Ovary (tissue), 3 donors: ENCODE data around the gene NPAS3.

Experiments
- EP300 ChIP-seq: sonication (generic); formaldehyde crosslinking; IDR thresholded peaks from one replicate; pipeline ENCODE4 v1.6.1; 2017; ENCODE audit warnings: antibody characterized with exemption
- TF ChIP-seq, protein P1 (sequence below), 3 donors: fragments of 450-650 bp in 2 of 3; fragments of 200-600 bp in 1 of 3; IDR thresholded peaks; one replicate each; pipeline versions ENCODE4 v1.5.1 to v1.8.0; 2016 to 2022; ENCODE audit warnings: antibody characterized with exemption in 3 of 3, mild to moderate bottlenecking in 1 of 3
- donor health status: DM: no; HTN: no; CAD: no.

DNA sequence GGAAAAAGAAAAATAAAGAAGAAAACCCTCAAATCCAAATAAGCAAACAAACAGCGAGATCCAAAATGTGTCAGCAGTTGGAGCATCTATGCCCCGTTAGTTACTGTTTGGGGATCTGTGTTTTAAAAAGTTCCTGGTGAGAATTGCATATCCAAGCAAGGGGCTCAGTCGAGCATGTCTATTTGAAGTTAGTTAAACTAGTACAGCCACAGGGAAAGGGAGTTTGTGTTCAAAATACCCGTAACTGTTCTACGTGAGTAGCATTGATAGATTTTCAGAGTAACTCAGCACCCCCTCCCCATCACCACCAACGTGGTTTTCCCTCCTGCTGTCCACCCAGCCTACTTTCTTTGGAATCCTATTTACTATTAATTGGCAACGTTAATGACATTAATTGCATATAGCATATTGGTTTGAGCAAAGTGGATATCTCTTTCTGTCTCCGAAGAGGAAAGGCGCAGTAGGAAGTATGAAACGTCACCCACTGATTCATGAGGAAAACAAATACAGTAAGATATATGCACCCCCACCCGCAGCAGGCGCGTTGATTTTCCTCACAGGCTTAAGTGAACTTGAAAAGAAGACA is 1.5 kb downstream of the NPAS3 start:
- no peak for TF ChIP-seq EP300
- TF ChIP-seq, protein P1, sequence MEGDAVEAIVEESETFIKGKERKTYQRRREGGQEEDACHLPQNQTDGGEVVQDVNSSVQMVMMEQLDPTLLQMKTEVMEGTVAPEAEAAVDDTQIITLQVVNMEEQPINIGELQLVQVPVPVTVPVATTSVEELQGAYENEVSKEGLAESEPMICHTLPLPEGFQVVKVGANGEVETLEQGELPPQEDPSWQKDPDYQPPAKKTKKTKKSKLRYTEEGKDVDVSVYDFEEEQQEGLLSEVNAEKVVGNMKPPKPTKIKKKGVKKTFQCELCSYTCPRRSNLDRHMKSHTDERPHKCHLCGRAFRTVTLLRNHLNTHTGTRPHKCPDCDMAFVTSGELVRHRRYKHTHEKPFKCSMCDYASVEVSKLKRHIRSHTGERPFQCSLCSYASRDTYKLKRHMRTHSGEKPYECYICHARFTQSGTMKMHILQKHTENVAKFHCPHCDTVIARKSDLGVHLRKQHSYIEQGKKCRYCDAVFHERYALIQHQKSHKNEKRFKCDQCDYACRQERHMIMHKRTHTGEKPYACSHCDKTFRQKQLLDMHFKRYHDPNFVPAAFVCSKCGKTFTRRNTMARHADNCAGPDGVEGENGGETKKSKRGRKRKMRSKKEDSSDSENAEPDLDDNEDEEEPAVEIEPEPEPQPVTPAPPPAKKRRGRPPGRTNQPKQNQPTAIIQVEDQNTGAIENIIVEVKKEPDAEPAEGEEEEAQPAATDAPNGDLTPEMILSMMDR (IDR thresholded peaks at IDR 0.05): no peak
